GM23248 (cell line): ENCODE data around the gene MTREX.

Source experiments
- EZH2 ChIP-seq: fragments of 200-600 bp; sonication (generic); IDR thresholded peaks from 2 replicates; pipeline ENCODE4 v1.6.1; 2018; ENCODE audit warnings: antibody characterized with exemption, mild to moderate bottlenecking; ENCODE audit not compliant: insufficient read depth, poor library complexity, severe bottlenecking
- EZH2phosphoT487 ChIP-seq: fragments of 200-600 bp; sonication (generic); IDR thresholded peaks from 2 replicates; pipeline ENCODE4 v1.6.1; 2018; ENCODE audit warnings: antibody characterized with exemption, moderate library complexity, mild to moderate bottlenecking, low read depth; ENCODE audit not compliant: insufficient read depth

- TF ChIP-seq EZH2 = no peak
- no peak for TF ChIP-seq EZH2phosphoT487
Observed at GRCh38 chr5:55391707-55392106, 83.9 kb downstream of the MTREX start.
